NCI-H1105 (cell line): ENCODE results near the gene PNPO.

Experiments used
- DNase-seq: peaks from one replicate; lab custom pipeline; 2025; lab: John Stamatoyannopoulos, UW

PNPO gene

GRCh38 chr17:47949946-47950345, 8.6 kb downstream of the PNPO start:
- no peak for DNase-seq

DNA sequence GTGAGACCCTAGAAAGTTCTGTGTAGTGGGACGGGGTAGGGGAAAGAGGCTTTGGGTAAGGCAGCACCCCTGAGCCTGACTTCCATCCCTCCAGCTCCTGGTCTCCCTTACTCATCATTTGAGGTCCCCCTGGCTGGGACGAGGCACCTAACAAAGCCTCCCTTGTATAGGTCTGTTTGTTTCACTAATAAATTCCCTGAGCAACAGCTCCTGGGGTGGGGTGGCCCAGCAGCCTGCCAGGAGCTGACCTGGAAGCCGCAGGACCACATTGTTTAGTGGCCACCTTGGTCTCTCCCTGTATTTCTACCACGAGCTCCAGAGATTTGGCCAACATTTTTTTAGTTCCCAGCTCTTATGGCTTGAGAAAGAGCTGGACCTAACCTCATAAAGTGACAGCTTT, 9.1 kb downstream of the PNPO start:
- no peak for DNase-seq

DNA sequence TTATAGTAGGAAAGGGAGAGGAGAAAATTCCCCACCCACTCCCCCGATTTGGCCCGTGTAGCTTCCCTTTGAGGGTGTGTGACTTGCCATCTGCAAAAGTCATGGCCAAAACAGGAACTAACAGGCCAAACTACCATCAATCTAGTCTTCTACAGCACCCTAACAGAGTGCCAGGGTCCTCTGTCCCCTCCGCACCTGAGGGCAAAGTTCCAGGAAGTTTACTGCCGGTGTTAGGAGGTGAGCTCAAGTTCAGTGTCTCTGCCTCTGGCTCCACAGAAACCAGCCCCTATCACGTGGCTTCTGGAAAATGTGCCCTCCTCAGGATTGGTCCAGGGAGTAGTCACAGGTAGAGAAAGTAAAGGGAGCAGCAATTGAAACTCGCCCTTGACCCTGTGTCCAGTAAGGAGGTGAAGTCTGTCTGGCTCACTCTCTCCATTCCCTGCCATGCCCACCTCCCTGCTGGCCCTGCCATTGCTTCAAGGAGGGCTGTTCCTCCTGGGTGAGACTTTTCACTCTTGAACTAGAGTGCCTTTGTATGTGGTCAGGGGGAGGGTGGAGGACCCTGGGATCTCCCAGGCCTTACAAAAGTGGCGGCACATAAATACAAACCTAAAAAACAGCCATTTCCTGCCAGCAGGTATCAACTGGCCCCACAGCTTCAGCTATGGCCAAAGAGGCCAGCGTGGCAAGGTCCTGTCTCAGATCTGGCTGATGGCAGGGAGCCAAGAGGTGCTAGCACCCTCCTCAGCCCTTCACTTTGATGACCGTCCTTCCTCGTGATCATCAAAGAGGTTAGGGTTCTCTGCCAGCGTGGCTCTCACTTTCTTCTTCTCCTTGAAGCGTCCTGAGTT, 11.0 kb downstream of the PNPO start:
- no peak for DNase-seq

DNA sequence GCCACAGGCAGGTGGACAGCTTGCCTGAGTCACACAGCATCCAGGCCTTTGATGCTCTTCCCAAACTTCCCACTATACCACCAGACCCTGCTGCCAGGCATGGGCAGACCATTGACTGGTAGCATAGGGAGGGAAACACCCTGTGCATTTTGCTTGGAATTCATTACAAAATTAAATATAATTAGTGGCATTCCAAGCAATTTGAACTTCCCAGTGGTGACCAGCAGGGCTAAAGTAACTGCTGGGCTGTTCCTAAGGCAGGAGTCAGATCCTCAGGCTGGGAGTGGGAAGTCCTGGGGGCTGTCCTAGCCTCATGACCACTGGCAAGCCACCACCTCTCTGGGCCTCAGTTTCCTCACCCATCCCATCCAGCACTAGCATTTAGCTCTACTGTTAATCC, 12.5 kb downstream of the PNPO start:
- no peak for DNase-seq

DNA sequence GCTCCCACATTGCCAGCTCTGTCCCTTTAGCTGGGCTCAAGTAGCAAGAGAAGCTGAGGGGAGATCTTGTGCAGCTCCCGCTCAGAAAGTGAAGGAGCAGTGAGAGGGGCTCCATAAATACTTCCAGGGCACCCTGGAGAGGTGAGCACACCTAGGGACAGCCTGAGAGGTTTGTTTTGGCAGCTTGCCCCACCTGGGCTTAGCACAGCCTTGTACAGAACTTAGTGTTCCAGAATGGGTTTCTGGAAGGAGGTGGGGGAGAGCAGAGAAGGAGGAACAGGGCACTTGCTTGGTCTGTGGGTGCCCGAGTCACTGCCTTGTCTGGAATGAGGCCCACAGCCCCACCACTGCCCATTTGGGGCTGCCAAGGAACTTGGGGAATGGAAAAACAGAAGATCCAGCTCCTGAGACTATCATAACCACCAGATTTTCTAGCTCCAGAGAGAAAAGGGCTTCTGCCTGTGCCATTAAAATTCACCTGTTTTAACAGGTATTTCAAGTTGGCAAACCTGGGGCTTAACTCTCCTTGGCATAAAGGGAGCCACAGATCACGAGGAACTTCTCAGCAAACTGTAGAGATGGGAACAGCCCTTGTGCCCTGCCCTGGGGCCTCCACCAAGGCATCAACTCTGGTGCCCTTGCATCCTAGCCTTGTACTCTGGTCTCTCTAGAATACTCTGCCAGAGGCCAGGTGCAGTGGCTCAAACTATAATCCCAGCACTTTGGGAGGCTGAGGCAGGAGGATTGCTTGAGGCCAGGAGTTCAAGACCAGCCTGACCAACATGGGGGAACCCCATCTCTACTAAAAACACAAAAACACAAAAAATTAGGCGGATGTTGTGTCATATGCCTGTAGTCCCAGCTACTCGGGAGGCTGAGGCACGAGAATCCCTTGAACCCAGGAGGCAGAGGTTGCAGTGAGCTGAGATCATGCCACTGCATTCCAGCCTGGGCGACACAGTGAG, 14.4 kb downstream of the PNPO start:
- DNase-seq, result peak; percentile 39

- DNase-seq, result no peak
Observed at GRCh38 chr17:47956791-47957590, 15.6 kb downstream of the PNPO start.

DNA sequence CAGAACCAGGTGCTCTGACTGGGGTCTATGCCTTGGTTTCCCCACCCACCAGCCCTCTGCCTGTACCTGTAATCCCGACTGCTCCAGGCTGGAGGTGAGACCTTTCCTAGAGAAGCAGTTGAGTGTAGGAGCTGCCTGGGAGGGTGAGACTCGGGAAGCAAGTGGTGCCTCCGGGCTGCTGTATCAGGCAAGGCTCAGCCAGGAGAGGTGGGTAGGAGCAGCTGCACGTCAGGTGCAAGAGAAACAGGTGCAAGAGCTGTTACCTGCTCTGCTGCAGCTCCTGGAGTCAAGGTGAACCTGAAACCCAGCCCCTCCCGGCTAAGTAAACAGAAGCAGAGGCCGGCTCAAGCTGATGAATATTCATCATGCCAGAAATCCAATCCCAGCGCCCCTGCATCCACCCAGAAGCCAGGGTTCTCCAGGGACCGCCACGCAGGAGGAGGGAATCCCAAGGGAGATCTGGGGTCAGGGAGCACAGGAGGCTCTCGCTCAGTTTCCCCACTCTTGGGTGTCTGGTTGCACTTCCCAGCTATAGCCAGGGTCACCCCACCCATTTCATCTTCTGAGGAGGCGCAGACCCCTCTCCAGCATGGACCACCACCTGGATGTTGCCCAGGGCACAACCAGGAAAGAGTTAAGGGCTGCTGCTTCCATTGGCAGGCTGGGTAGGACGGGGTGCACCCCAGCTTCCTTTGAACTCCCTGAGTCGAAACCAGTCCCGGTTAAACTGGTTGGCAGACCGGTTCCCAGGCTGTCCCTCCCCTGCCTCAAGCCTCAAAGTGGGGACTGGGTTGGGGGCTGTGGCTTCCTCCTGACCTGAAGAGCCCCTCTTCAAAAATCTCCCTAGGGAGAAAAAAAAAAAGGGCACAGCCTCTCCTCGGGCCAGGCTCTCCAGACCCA, 16.5 kb downstream of the PNPO start, which contains the start of gene PRR15L:
TSS of gene PRR15L (minus strand) at position 293 of the 900 bp plus-strand sequence. CDS start 4,649 bp downstream, outside the sequence.
- peak; percentile 94 for DNase-seq

GRCh38 chr17:47959825-47960655, 18.7 kb downstream of the PNPO start:
- DNase-seq, result no peak

GRCh38 chr17:47961406-47961805, 20.0 kb downstream of the PNPO start:
- no peak for DNase-seq

DNA sequence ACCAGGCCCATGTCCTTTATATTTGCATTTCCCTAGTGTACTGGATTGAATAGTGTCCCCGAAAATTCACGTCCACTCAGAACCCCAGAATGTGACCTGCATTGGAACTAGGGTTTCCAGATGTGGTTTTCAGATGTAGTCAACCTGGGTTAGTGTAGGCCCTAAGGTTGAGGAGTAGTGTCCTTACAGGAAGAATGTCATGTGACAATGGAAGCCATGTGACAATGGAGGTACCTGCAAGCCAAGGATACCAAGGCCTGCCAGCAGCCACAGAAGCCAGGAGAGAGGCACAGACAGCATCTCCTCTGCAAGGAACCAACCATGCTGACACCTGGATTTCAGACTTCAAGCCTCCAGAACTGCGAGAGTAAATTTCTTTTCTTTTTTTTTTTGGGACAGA, 21.5 kb downstream of the PNPO start:
- DNase-seq, result no peak

- DNase-seq, result no peak
Observed at GRCh38 chr17:47964856-47965255, 23.5 kb downstream of the PNPO start.

DNA sequence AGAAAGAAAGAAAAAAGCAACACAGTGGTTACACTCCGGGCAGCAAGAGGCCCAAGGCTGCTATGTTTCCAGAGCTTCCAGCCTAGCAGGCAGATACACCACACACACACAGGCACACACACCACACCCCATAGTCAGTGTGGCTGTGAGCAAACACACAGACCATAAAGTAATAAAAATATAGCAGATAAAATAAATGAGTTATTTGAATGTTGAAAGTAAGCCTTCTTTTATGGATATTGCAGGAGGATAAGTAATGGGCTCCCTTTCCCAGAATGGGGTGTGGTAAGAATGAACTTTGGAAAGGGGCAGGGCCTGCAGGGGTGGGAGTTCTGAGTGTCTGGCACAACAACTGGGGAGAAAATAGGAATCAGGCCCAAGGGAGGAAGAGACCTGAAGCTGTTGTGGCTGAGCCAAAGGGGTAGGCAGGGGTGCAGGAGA, 24.7 kb downstream of the PNPO start:
- DNase-seq, result no peak

GRCh38 chr17:47967607-47968252, 26.4 kb downstream of the PNPO start:
- no peak for DNase-seq

- DNase-seq, result no peak
Observed at GRCh38 chr17:47968836-47969235, 27.5 kb downstream of the PNPO start.

DNA sequence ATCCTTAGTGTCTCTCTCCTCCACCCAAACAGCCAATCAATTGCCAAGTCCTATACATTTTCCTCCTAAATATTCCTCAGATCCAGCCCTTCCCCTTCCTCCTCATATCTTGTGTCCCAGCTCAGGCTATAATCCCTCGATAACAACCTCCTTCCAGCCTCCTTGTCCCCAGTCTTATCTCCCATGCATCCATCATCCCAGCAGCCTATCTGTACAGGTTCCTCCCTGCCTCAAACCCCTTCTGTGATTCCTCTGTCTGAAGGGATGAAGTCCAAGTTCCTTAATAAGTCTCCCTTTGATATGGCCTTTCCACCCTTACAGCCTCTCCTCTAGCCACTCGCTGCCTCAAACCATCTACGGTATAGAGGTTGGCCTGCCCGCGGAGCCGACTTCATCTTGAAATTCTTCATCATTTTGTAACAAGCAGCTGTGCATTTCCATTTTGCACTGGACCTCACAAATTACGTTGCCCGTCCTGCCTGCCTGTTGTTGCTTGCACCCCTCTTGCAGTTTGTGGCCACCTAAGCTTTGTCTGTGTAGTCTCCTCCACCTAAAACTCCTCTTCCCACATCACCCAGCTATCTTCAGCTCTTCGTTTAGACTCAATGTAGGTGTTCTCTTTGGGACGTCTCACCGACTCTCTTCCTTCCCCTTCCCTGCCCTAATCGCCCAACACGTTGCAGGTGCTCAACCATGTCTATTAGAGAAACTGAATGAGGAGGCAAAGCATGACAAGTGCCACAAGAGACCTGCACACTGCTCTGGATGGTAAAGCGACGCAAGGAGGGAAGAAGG, 28.8 kb downstream of the PNPO start:
- DNase-seq, result no peak

DNA sequence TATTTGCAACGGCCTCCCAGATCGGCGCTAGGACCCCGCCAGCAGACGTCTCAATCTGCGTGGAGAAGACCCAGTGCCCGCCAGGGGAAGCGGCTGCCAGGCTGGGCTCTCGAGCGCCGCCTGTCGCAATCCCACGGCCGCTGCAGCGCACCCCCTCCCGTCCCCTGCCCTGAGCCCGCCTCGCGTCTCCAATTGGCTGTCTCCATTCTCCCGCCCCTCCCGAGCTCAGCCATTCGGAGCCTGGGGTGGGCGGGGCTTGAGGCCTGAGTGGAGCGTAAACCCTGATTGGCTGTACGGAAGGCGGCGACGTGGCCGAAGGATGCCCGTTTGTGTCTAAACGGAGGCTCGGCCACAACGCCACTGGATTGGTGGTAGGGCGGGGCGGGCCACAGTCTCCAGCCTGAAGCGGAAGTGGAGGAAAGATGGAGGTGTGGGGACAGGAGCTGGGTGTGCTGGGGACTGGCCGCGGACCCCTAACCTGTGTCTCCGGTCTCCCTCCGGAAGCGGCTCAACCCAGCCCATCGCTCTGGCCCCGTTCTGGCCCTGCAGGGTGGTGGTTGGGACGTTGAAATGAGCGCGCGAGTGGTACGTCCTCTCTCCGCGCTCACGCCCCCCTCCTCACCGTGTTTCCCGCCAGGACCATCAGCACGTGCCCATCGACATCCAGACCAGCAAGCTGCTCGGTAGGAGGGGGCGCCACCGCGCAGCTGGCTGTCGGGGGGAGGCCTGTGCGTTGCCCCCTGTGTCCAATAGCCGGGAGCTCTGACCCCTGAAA, 29.5 kb downstream of the PNPO start, which contains the start of gene CDK5RAP3:
TSS of gene CDK5RAP3 (plus strand) at position 389 of the 775 bp plus-strand sequence. CDS start at position 423, 34 bp downstream.
- peak; percentile 99 for DNase-seq

GRCh38 chr17:47973541-47973940, 32.2 kb downstream of the PNPO start:
- DNase-seq, result no peak
